NCI-H128 (cell line): ENCODE data around the gene PAK4.
"Not testable (repeated sequence)": the region's sequence is repeated elsewhere in the genome, so short reads cannot be mapped to it uniquely, and the experiment has no call there.

ENCODE experiments used
- DNase-seq: peaks from one replicate; lab custom pipeline; 2025; ENCODE audit not compliant: unreplicated experiment; lab: John Stamatoyannopoulos, UW

PAK4 gene

GRCh38 chr19:39202998-39203355 lies 77.4 kb downstream of the PAK4 start:
- DNase-seq, result no peak

- DNase-seq, result no peak
Observed at GRCh38 chr19:39203372-39204341, 78.1 kb downstream of the PAK4 start, which contains the start of gene SYCN. Gene SYCN (minus strand): TSS chr19:39204263. CDS start chr19:39204254, 9 bp downstream.

- DNase-seq, result no peak
Observed at GRCh38 chr19:39205449-39205764, 79.8 kb downstream of the PAK4 start.

GRCh38 chr19:39206122-39206521 lies 80.5 kb downstream of the PAK4 start:
- no peak for DNase-seq

GRCh38 chr19:39207293-39207836 lies 81.8 kb downstream of the PAK4 start:
- no peak for DNase-seq

- DNase-seq, result no peak
Observed at GRCh38 chr19:39208175-39208795, 82.7 kb downstream of the PAK4 start.

GRCh38 chr19:39209196-39209595 lies 83.6 kb downstream of the PAK4 start:
- no peak for DNase-seq

- DNase-seq, result no peak
Observed at GRCh38 chr19:39211731-39212374, 86.3 kb downstream of the PAK4 start.

- DNase-seq, result no peak
Observed at GRCh38 chr19:39212375-39212742, 86.8 kb downstream of the PAK4 start.

GRCh38 chr19:39215323-39215722 lies 89.7 kb downstream of the PAK4 start:
- not testable (repeated sequence) for DNase-seq

- no peak for DNase-seq
Observed at GRCh38 chr19:39217094-39217493, 91.5 kb downstream of the PAK4 start.

GRCh38 chr19:39218230-39219007 lies 92.8 kb downstream of the PAK4 start:
- no peak for DNase-seq

- not testable (repeated sequence) for DNase-seq
Observed at GRCh38 chr19:39219108-39219507, 93.5 kb downstream of the PAK4 start.

- no peak for DNase-seq
Observed at GRCh38 chr19:39223703-39224279, 98.2 kb downstream of the PAK4 start.

GRCh38 chr19:39224910-39225309 lies 99.3 kb downstream of the PAK4 start:
- DNase-seq, result no peak
